WI38 (cell line): ENCODE measurements around the gene HSD17B8.

Experiments used
- H3K4me3 ChIP-seq: 2 replicates; pipeline ENCODE4 v1.5.1; 2011; ENCODE audit warnings: low read depth, mild to moderate bottlenecking, control low read depth, low read length
- TF ChIP-seq, protein P1 (sequence below): IDR thresholded peaks from 2 replicates; pipeline ENCODE4 v1.5.1; 2012; ENCODE audit warnings: low read depth, mild to moderate bottlenecking, control low read depth, low read length

The HSD17B8 gene

GRCh38 chr6:33177552-33178446 is 26.7 kb upstream of the HSD17B8 start:
- TF ChIP-seq, protein P1, sequence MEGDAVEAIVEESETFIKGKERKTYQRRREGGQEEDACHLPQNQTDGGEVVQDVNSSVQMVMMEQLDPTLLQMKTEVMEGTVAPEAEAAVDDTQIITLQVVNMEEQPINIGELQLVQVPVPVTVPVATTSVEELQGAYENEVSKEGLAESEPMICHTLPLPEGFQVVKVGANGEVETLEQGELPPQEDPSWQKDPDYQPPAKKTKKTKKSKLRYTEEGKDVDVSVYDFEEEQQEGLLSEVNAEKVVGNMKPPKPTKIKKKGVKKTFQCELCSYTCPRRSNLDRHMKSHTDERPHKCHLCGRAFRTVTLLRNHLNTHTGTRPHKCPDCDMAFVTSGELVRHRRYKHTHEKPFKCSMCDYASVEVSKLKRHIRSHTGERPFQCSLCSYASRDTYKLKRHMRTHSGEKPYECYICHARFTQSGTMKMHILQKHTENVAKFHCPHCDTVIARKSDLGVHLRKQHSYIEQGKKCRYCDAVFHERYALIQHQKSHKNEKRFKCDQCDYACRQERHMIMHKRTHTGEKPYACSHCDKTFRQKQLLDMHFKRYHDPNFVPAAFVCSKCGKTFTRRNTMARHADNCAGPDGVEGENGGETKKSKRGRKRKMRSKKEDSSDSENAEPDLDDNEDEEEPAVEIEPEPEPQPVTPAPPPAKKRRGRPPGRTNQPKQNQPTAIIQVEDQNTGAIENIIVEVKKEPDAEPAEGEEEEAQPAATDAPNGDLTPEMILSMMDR: no peak
- no peak overlapping the region for H3K4me3 ChIP-seq

- TF ChIP-seq, protein P1: no peak
- H3K4me3 ChIP-seq: no peak overlapping the region
These were observed 25.5 kb upstream of the HSD17B8 start for GRCh38 chr6:33178755-33179475.

DNA sequence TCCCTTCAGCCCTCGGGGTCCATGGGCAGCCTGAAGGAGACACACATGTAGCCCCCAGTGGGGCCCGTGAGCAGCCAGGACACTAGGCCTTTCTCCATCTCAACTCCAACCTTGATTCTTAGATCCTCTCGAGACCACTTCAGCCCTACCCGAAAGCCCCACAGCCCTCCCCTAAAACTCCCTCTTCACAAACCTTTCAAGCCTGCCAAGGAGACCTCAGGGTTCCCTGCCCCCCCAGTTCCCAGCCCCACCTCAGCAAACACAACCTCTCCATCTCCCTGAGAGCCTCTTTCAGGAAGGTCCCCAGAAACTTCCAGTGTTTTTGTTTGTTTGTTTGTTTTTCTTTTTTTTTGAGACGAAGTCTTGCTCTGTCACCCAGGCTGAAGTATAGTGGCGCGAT is 23.3 kb upstream of the HSD17B8 start:
- H3K4me3 ChIP-seq: no peak overlapping the region
- TF ChIP-seq, protein P1: no peak

DNA sequence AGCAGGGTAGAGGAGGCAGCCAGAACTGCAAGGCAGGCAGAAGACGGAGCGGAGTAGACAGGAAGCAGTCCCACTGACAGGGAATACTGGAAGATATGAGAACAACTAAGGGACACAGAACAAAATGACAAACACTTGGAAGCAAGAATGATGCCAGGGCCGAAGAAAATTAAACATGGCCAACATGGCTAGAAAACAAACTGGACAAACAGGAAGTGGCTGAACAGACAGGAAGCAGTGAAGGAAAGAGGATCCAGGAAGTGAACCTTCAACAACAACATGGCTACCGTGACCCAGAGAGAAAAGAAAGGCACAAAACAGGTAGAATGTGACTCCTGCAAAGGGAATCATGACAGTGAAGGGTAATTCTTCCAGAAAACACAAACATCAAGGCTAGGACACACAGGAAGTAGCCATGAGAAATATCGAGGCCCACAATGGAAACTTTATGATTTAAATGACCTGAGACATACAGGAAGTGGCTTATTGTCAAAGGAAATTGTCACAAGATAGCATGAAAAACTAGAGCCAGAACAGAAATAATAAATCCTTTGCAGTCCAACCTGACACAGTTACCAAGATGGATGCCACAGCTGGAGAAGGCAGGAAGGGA is 21.3 kb upstream of the HSD17B8 start:
- H3K4me3 ChIP-seq: no peak overlapping the region
- TF ChIP-seq, protein P1: no peak

- no peak overlapping the region for H3K4me3 ChIP-seq
- TF ChIP-seq, protein P1: no peak
These were observed 19.3 kb upstream of the HSD17B8 start for GRCh38 chr6:33185190-33185589.

GRCh38 chr6:33185654-33186187 is 18.7 kb upstream of the HSD17B8 start:
- TF ChIP-seq, protein P1: no peak
- H3K4me3 ChIP-seq: no peak overlapping the region
